Measurements from ENCODE around the gene PGC.

PGC gene

DNA sequence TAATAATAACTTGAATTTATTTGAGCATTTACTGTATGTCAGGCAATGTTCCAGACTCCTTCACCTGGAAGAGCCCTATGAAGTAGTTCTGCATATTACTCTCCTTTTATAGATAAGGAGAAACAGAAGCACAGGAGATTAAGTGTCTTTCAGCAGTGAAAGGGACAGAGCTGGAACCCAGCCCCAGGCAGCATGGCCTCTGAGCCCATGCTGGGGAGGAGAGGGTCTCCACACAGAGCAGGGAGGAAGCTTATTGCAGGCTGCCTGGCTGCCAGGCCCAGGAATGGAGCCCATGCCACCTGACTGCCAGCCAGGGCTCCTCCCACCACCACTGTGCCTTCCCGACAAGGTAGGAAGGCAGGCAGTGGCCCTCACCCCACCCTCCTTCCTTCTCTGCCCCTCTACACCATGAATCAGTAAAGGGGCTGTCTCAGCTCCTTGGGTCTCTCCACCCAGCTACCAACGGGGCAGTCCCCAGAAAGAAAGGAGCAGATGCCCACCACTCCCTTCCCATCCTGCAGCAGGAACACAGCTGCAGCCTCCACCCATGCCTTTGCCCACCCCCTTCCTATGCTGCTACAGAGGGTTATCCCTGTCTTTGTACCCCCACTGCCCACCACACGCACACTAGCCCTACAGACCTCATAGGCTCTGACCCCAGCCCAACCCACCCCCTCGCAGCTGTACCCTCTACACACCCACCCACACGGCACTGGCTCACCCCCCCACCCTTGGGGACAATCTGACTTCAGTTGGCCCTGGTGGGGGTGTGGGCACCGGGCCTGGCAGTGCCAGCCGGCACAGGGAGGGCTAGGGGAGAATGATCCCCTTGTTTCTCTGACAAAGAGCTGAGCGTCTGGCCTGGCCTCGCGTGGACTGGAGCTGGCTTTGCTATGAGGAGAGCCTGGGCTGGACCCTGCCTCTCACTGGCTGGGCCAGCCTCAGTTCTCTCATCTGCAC lies 53.6 kb downstream of the PGC start:
- DNase-seq, result no peak

DNA sequence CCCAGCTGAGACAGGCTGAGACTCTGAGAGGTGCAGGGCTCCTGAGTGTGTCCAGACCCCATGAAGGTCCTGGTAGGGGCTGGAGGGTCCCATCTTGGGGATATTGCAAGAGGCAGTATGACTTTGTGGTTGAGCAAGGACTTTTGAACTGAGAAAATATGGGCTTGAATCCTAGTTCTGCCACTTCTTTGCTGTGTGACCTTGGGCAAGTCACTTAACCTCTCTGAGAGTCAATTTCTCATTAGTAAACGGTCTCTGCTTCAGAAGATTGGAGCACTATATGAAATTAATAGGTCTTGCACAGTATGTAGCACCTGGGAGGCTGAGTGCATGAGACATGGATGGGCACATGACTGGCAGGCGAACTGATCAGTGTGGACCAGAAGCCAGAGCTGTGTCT lies 54.5 kb downstream of the PGC start:
- no peak for DNase-seq

DNA sequence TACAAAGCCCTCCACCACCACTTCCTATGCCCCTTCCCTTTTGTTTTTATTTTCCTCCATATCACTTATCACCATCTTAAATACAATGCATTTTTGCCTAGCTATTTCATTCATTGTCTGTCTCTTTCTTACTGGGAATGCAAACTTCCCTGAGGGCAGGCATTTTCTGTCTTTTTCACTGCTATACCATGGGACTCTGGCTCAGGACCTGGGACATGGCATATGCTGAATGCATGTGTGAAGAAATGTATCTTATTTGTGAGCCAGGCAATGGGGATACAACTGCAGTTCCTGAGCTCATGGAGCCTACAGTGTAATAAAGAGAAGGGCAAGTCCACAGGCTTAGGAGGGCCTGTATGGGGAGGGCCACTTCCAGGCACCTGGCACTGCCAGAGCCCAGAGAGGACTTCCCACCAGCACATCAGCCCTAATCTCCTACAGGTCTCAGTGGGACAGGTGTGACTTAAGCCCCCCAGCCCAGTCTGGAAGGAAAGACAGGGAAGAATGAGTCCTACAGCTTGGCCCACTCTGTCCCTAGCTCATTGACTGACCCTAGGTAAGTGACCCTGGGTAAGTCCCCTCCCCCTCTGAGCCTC lies 55.0 kb downstream of the PGC start:
- DNase-seq, result no peak

DNA sequence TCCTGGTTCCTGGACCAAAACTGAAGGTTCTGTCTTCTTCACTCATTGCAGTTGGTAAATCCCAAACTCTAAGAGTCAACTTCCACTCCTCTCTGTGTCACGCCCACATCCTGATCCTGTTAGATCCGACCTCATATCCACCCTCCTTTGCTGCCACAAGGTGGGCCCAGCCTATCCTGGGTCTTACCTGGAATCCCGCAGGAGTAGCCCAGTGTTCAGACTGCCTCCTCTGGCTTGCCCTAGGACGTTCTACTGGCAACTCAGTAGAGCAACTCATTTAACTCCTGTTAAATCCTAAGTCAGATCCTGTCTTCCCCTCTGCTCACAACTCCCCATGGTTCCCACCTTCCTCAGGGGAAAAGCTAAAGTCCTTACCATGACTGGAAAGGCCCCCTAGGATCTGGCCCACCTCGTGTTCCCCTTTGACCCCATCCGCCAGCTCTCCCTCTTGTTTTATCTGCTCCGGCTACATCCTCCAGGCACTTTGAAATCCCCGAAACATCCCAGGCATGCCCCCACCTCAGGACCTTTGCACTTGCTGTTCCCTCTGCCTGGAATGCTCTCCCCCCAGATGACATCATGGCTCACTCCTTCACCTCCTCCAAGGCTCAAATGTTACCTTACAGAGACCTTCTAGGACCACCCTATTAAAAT lies 55.6 kb downstream of the PGC start:
- DNase-seq, result no peak

DNA sequence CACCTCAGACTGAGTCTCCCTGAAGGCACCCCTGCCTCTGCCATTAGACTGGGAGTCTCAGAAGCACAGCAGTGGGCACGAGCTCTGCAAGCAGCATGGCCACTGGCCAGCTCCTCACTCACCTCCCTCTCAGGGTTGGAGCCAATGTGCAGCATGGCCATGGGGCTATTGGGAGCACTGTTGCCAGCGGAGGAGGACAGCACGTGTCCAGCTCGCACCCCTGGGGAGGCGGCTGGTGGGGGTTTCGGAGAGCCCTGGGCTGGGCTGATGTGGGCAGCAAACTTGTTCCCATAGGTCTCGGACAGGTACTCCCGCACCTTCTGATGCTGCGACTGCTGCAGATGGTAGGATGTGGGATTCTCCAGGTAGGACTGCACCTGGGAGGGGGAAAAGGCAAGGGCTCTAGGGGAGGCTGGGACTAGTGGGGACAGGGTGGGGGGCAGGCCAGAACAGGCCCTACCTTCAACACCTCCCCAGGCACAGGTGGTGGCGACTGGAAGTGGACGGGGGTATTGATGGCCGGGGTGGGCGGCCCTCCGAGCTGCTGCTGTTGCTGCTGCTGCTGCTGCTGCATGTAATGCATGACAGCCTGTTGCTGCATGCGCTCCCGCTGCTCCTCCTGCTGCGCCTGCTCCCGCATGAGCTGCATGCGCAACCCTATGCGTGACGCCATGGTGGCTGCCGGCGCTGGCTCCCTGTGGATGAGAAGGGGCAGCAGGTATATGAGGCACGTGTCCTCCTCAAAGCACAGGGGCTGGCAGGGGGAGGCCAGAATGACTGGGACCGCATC lies 56.5 kb downstream of the PGC start:
- DNase-seq, result no peak

DNA sequence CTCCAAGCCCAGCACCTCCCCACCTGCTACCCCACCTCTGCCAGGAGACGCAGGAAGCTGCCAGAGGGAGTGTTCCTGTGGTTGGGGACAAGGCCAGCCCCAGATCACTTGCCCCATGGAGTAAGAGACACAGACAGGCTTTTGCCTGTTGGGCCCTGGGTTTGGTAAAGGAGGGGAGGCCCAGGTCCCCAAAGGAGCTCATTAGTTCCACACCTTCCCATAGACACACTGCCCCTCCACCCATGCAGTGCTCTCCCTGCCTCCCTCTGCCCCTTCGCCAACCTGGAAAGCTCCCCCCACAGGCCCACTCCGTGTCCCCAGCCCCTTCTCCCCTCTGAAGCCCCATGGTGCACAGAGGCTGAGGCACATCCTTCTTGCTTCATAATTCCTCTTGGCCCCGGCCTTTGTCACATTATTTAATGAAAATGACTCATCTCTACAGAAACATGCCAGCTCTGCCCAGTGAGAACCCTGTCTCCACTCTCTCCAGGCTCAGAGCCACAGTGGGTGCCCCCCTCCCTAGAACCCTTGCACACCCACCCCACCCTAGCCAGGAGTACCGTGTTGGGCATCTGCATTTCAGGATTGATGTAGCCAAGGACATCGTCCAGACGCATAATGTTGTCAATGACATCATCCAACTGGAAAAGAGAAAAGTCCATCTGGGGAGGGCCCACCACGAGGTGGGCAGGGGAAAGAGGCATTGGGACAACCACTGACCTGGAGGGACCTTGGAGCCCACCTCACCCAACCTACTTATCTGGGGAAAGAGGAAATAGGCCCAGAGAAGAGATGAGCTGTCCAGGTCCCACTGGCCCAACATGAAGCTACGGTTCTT lies 57.8 kb downstream of the PGC start:
- no peak for DNase-seq

DNA sequence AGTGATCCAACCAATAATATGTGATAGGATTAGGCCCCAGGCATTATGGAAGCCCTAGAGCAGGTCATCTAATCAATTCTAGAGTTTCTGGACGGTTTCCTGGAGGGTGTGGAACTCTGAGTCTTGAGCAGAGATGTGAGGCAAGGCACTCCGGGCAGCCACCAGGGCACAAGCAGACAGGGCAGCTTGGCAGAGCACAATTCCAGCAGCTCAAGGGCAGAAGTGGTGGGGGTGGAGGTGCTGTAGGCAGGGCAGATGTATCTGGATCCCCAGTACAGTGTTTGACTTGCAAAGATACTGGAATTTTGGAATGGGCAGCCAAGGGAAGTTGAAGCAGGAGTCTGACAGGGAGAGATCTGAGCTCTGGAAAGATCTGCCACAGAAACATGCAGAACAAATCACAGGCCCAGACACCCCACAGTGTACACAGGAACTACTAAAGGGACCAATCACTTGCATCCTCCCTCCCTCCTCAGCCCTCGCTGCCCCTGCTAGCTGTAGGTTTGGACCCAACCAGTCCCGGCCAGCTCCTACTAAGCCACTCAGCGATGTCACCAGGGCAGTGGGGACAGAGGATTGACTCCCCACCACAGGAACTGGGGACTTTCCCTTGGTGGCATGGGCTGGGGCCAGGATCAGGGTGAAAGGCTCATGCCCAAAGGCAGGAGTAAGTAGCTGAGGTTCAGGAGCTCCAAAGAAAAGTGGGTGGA lies 58.8 kb downstream of the PGC start:
- DNase-seq, result no peak

DNA sequence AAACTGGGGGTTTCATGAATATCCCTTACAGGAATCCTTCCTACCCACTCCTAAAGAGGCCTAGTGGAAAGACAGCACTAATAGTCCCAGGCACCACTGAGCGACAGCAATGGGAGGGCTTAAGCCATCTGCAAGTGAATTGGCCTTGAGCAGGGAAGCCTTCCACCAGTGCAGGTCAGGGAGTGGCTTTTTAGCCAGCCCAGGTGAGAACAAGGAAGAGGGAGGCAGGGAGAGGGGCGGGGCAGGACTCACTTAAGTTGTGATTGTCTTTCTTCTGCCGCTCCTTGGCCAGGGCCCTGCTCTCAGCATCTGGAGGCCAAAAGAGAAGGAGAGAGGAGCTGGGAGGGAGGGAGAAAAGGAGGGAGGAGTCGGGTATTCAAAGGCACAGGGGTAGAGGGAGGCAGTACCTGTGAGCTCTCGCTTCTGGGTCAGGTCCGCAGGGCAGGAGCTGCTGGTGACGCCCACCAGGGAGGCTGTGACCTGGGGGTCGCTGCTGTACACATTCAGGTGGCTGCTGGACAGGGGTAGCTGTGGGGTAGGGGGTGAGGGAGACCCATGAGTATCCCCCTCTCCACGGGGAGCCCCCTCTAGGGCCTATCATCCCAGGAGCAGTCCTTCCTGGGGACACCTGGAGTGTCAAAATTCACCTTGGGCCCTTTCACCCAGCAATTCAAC lies 59.6 kb downstream of the PGC start:
- DNase-seq, result no peak
